ENCODE data around the gene NIP7. TPM values are rescaled to one million over a fixed set of nuclear protein-coding genes. Genes with fewer than 3 reads are reported as not detected.

The NIP7 gene
- total RNA-seq, 1 experiment from 2014 or later: 44.9 TPM

Other genes with a start within 250 kb of the NIP7 start
- gene HAS3, start 234.1 kb upstream of the NIP7 start, total RNA-seq (2014; rRNA removed; shearing (Covaris generic)): 0.45 TPM in 1 of 2 replicates, not detected in the other
- gene CHTF8, start 207.2 kb upstream of the NIP7 start, total RNA-seq (2014; rRNA removed; shearing (Covaris generic)): 59.1 and 59.3 TPM in 2 replicates
- 16.3 and 22.7 TPM in 2 replicates for gene UTP4, start 207.1 kb upstream of the NIP7 start, total RNA-seq (2014; rRNA removed; shearing (Covaris generic))
- gene SNTB2, start 152.6 kb upstream of the NIP7 start, total RNA-seq (2014; rRNA removed; shearing (Covaris generic)): 15.1 and 22.4 TPM in 2 replicates
- 20.9 and 23.2 TPM in 2 replicates for gene VPS4A, start 28.4 kb upstream of the NIP7 start, total RNA-seq (2014; rRNA removed; shearing (Covaris generic))
- gene PDF, start 9.2 kb upstream of the NIP7 start, total RNA-seq (2014; rRNA removed; shearing (Covaris generic)): 36.9 and 38.5 TPM in 2 replicates
- gene COG8, start 208 bp upstream of the NIP7 start, total RNA-seq (2014; rRNA removed; shearing (Covaris generic)): 28.8 and 30.8 TPM in 2 replicates
- gene TMED6, start 12.0 kb downstream of the NIP7 start, total RNA-seq (2014; rRNA removed; shearing (Covaris generic)): not detected in 2 replicates
- gene TERF2, start 46.2 kb downstream of the NIP7 start, total RNA-seq (2014; rRNA removed; shearing (Covaris generic)): 6.9 and 7.8 TPM in 2 replicates
- gene CYB5B, start 84.8 kb downstream of the NIP7 start, total RNA-seq (2014; rRNA removed; shearing (Covaris generic)): 111 and 128 TPM in 2 replicates
- 1.9 and 5.1 TPM in 2 replicates for gene NFAT5, start 226.2 kb downstream of the NIP7 start, total RNA-seq (2014; rRNA removed; shearing (Covaris generic))

Measured in H4 (cell line).